HT-29 (cell line): ENCODE measurements around the gene RBM4. TPM values are rescaled to one million over a fixed set of nuclear protein-coding genes. Genes with fewer than 3 reads are reported as not detected.
"Not testable (repeated sequence)": the region's sequence is repeated elsewhere in the genome, so short reads cannot be mapped to it uniquely, and the experiment has no call there.

Source experiments
- DNase-seq: peaks from one replicate; pipeline ENCODE4 v3.0.0-alpha.2; 2015; ENCODE audit warnings: low spot score
- total RNA-seq: library from RNA; depleted of rRNA; stranded (reverse); fragments of >200 nt; shearing (Covaris generic); gene quantifications from 2 replicates; pipeline ENCODE4 v1.2.3, GENCODE V29; 2014

The RBM4 gene
- total RNA-seq, 1 experiment from 2014 or later: 93.9 TPM

DNA sequence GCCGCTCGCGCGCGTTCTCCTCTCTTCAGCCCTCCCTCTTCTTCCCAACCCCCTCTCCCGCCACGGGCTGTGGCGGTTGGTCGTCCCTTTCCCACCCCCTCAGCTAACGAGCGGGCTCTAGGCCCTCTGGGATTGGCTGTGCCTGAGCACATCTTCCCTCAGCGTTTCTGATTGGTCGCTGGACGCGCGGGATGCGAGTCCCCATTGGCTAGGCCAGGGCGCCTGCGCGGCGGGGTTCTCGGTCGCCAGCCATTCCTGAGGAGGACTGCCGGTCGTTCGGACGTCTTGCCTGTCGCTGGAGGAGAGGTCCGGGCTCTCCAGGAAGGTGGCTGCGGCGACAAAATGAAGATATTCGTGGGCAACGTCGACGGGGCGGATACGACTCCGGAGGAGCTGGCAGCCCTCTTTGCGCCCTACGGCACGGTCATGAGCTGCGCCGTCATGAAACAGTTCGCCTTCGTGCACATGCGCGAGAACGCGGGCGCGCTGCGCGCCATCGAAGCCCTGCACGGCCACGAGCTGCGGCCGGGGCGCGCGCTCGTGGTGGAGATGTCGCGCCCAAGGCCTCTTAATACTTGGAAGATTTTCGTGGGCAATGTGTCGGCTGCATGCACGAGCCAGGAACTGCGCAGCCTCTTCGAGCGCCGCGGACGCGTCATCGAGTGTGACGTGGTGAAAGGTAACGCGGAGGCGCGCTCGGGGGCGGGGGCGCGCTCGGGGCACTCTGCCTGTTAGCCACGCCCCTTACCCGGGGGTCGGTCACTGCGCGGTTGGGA is 21.9 kb upstream of the RBM4 start, which contains the start of gene RBM14:
Gene RBM14 (plus strand): TSS at position 252 of the 776 bp plus-strand sequence. CDS start 91 bp downstream, at position 343.
- DNase-seq: peak; percentile 100

GRCh38 chr11:66617155-66617834 is 21.2 kb upstream of the RBM4 start:
- no peak for DNase-seq

DNA sequence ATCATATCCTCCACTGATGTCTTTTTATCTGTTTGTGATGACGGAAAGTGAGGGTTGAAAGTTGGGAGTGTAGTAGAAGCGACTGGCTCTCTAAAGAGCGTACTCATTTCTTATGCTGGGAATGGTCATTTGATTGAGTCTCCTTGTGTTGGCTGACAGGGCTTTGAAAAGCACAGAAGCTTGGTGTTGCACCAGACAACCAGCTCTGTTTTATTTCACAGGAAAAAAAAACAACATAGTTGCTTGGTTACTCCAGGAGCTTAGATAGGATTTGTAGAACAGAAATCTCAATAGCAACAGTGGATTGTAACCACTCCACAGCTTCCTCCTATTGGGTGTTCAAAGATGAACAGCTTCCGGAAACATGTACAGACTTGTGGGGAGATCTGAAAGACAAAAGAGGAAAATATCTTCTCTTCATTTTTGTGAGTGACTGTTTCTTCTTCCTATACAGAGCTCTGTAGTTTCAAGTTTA is 19.4 kb upstream of the RBM4 start:
- peak; percentile 41 for DNase-seq

GRCh38 chr11:66624450-66624849 is 14.1 kb upstream of the RBM4 start:
- DNase-seq: no peak

DNA sequence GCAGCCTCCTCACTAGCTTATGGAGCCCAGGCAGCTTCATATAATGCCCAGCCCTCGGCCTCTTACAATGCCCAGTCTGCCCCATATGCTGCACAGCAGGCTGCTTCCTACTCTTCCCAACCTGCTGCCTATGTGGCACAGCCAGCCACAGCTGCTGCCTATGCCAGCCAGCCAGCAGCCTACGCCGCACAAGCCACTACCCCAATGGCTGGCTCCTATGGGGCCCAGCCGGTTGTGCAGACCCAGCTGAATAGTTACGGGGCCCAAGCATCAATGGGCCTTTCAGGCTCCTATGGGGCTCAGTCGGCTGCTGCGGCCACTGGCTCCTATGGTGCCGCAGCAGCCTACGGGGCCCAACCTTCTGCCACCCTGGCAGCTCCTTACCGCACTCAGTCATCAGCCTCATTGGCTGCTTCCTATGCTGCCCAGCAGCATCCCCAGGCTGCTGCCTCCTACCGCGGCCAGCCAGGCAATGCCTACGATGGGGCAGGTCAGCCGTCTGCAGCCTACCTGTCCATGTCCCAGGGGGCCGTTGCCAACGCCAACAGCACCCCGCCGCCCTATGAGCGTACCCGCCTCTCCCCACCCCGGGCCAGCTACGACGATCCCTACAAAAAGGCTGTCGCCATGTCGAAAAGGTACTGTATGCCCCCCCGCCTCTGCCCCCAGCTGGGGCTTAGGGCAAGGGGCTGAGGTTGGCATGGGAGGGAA is 13.3 kb upstream of the RBM4 start:
- no peak for DNase-seq

DNA sequence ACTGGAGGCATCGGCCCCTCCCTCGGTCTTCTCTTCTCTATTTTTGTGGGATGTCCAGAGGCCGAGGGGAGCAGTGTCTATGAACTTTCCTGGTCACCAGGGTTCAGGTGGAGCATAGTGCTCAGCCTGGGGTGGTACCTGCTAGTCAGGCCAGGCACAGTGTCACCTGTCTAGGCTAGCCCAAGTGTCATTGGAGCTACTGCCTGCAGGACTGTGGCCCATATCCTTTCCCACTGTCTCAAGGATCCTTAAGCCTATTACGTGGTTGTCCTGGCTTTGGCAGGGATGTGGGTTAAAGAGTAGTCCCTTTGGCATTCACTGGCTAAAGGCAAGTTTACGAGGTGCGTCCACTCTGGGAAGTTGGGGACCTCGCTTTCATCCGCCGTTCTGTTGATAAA is 12.8 kb upstream of the RBM4 start:
- DNase-seq: no peak

DNA sequence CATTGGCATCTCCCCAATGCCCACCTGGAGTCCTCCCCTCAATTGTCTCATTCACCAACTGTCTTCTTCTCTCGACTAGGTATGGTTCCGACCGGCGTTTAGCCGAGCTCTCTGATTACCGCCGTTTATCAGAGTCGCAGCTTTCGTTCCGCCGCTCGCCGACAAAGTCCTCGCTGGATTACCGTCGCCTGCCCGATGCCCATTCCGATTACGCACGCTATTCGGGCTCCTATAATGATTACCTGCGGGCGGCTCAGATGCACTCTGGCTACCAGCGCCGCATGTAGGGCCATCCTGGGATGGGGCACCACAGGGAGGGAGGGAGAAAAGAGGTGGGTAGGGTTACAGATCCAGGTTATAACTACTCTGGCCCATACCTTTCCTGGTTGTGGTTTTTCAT is 12.1 kb upstream of the RBM4 start:
- no peak for DNase-seq

DNA sequence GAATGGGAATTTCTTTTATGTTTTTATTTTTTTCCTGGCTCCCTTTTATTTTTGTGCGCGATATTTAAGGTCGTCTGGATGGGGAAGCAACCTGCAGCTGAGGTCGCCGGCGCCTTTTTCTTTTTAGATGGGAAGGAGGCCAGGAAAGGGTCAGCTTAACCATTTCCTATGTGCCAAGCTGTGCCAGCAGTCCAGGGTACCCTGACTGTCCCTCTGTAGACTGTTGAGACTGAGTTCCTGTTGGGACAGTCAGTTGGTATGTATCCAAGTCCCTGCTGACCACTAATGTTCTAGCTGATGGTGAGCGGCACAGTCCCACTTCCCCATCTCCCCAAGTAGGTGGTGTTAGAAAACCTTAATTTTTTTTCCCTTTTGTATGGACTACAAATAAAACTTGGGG is 11.6 kb upstream of the RBM4 start:
- DNase-seq: no peak

DNA sequence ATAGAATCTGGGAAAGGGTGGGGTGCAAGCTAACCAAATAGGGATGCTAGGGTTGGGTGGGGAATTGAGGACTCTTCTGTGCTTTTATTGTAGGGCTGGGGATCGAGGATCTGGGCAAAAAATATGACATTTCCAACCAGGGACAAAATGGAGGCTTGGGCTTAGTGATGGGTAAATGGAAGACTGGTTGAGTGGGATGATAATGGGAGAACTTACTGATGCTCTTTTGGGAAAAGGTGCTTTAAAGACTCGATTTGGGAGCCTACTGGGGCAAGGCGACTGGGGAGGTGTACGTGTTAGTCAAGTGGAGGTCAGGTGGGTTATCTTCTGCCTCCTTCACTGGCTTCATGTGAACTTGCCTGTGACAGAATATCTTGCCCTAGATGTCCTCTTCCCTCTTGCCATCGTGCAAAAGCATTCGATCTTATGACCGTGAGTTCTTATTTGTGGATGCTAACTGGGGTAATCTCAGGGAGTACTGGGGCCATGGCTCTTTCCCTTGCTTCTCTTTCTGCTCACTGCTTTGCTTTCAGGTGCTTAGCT is 10.4 kb upstream of the RBM4 start:
- DNase-seq: no peak

- no peak for DNase-seq
Measured at GRCh38 chr11:66629356-66629755, 9.1 kb upstream of the RBM4 start.

DNA sequence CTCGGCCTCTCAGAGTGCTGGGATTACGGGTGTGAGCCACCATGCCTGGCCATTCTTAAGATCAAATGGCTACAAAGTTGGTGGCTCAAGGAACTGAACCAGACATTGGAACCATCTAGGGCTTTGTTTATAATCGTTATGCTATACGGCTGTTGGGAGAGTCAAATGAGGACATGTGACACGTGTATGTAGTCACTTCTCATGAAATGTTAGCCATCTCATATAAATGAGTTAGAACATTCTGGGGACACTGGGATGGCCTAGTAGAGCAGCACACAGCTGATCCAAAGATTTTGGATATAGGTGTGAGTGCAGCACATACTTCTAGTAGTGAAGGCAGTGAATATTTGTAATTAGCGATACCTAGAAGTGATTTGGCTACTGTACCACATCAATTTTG is 6.6 kb upstream of the RBM4 start:
- no peak for DNase-seq

- DNase-seq: no peak
Measured at GRCh38 chr11:66632952-66633351, 5.6 kb upstream of the RBM4 start.

DNA sequence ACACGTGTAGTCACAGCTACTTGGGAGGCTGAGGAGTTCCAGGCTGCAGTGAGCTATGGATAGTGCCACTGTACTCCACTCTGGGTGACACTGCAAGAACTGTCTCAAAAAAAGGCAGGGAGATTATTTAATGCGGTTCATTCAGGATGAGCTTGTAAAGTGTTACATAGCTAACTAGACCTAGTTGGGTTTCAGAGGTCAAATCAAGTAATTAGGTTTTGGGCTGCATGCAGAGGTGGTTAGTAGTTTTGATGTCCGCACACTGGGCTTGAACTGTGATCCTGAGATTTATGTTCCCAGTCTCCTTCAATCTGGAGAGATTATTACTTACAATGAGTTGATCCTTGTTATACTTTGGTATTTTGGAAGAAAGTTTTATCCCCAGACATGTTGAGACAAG is 2.1 kb upstream of the RBM4 start:
- no peak for DNase-seq

DNA sequence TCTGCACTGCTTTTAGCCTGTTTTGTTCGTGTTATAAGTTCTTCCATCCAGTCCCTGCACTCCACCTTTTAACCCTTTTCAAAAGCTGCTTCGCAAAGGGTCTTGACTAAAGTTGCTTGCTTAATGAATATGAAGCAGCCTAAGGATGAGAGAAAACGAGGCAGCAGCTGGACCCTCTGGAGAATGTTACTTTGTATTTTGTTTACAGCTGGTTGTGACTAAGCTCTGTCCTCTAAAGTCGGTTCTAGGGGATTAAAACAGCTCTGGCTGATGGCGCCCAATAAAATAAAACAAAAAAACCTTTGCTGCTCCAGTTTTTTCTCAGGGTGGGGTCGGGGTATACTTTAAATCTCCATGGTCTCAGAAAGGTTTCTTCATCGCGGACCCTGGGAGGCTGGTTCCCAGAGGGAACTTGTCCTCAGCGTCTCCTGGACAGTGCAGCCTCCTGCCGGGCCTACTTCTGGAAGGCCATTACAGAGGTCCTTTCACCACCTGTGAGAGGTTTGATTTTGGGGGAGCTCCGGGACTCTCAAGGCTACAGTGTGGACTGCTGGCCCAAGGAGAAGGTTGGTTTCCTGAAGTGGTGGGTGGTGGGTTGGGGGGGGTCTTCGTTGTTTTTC is 836 bp upstream of the RBM4 start:
- DNase-seq: no peak

- peak; percentile 61 for DNase-seq
Measured at GRCh38 chr11:66639066-66639813, 737 bp downstream of the RBM4 start.

GRCh38 chr11:66639814-66640340 is 1.4 kb downstream of the RBM4 start:
- DNase-seq: not testable (repeated sequence)

DNA sequence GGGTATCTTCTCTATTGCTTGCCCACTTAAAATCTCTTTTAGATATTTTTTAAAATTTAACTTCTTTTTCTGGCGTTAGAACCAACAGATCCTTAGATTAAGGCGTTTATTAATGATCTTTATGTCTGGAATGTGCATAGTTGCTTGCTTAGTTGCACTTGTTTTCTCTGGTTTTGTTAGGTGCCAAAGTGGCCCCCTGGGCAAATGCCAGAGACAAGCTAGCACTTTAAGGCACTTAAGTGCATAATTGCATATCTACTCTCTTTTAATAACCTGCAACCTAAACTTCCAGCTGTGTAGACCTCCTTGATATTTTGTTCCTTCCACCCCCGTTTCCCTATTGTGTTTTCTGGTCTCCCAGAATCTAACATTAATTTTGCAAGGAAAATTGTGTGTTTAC is 3.3 kb downstream of the RBM4 start:
- no peak for DNase-seq

DNA sequence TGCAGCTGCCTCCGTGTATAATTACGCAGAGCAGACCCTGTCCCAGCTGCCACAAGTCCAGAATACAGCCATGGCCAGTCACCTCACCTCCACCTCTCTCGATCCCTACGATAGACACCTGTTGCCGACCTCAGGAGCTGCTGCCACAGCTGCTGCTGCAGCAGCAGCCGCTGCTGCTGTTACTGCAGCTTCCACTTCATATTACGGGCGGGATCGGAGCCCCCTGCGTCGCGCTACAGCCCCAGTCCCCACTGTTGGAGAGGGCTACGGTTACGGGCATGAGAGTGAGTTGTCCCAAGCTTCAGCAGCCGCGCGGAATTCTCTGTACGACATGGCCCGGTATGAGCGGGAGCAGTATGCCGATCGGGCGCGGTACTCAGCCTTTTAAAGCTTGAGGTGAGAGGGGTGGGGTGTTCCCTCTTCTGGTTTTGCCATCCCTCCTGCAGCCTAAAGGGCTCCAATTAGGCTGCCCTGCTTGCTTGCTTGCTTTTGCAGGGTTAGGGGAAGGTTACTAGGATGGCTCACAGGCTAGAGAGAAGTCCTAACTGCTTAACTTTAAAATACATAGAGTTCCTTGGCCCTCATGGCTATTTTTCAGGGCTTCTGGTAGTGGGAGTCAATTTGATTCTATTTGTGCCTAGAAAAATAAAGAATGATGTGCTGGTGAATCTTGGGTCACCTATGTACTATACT is 5.4 kb downstream of the RBM4 start:
- DNase-seq: no peak

GRCh38 chr11:66646828-66647227 is 8.3 kb downstream of the RBM4 start:
- no peak for DNase-seq

DNA sequence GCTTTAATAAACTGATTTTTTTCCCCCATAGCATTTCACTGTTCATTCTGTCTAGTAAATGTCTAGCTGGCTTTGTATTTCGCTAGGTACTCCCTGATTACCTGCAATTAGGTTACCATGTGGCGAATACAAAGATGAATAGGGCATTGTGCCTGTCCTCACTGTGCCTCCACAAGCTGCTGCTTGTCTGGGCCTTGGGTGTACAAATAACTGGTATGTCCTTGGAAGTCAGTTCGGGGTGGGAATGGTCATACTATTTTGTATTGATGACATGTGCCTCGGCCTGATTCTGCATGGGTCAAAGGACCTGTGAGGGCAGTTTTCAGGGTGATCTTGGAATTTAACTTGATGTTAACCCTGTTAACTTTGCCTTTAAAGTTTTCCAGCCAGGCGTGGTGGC is 11.4 kb downstream of the RBM4 start:
- no peak for DNase-seq
